ENCODE results near the gene FOXN3. TPM values are rescaled to one million over a fixed set of nuclear protein-coding genes. Genes with fewer than 3 reads are reported as not detected.

The FOXN3 gene
- total RNA-seq, 1 experiment from 2014 or later = 125 TPM

DNA sequence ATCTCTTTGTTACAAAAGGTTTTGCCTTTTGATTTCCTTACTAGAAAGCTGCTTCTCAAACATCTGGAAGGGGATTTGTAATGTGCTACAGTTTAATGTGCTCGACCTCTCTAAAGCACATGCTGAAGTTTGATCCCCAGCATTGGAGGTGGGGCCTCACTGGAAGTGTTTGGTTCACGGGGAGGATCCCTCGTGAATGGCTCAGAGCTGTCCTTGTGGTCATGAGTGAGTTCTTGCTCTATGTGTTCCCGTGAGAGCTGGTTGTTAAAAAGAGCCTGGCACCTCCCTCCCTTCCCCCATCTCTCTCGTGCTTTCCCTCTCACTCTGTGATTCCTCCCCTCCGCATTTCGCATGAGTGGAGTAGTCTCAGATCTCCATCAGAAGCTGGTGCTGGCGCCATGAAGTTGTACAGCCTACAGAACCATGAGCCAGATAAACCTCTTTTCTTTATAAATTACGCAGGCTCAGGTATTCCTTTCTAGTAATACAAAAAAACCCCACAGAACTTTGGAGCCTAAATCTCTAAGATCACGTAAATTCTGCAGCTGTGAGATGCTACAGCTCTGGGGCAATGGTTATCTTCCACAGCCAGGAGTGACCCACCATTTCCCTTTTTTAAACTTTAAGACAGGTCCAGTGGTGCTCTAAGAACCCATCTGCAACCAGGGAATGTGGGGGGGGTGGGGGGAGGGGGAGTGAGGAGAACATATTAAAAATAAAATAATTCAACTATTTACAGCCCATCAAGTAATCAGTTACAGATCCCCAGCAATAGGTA is 214.4 kb downstream of the FOXN3 start:
- H3K18ac ChIP-seq (ENCODE audit: insufficient read length, low read depth, low read length) = no peak overlapping the region
- no peak overlapping the region for H4K5ac ChIP-seq (ENCODE audit: insufficient read length, low read depth, low read length)
- H3K4ac ChIP-seq (ENCODE audit: low read depth, low read length) = no peak overlapping the region
- H3K9me3 ChIP-seq (ENCODE audit: control insufficient read depth, low read depth, low read length) = no peaks in the 10 kb centered on the region
- Mint-ChIP-seq H3K36me3 (ENCODE audit: insufficient read depth in 1 of 3, low read depth in 3 of 3) (peaks cover 8 to 20% (median 10%) of the 10 kb centered on the region in 3 experiments; a peak in 5 of 7 replicates), H3K4me1 (peaks cover 41 to 57% of the 10 kb centered on the region in 2 experiments), H3K4me3 (no peak overlapping the region), H3K27ac (peak overlapping the region in 1 of 3 experiments; percentile 41; a peak in 1 of 7 replicates), H3K27me3 (ENCODE audit: low read depth) (no peaks in the 10 kb centered on the region; the same call in 1 of the 2 replicates), H3K9me3 (no peaks in the 10 kb centered on the region)
- H3K27me3 ChIP-seq (ENCODE audit: insufficient read depth, low read length) = no peaks in the 10 kb centered on the region
- no peak overlapping the region for H4K91ac ChIP-seq (ENCODE audit: insufficient read length, low read depth, low read length)
- DNase-seq = no peak
- no peak overlapping the region for H3K56ac ChIP-seq (ENCODE audit: insufficient read length, low read depth, low read length)
- H3K27ac ChIP-seq (ENCODE audit: insufficient read length, low read depth, low read length) = no peak overlapping the region
- no peaks in the 10 kb centered on the region for H3K23me2 ChIP-seq (ENCODE audit: insufficient read length, low read depth, low read length, poor library complexity, severe bottlenecking)
- H4K8ac ChIP-seq (replicated peaks; ENCODE audit: insufficient read length, low read depth, low read length) = no peak overlapping the region
- no peak overlapping the region for H2AK5ac ChIP-seq (ENCODE audit: insufficient read length, low read length)
- WGBS (ENCODE audit: extremely low coverage, insufficient read length, low lambda C conversion rate) = no CpG with 5 or more reads among the region's 10 CpGs
- no peak overlapping the region for H3T11ph ChIP-seq (ENCODE audit: low read length)
- H2BK20ac ChIP-seq (ENCODE audit: low read depth, low read length, poor library complexity, severe bottlenecking) = no peak overlapping the region
- H2BK120ac ChIP-seq (ENCODE audit: low read depth, low read length, poor library complexity, severe bottlenecking) = no peak overlapping the region
- no peak overlapping the region for H3K9ac ChIP-seq (ENCODE audit: extremely low read depth, insufficient read length, low read length)
- TF ChIP-seq, protein P1, sequence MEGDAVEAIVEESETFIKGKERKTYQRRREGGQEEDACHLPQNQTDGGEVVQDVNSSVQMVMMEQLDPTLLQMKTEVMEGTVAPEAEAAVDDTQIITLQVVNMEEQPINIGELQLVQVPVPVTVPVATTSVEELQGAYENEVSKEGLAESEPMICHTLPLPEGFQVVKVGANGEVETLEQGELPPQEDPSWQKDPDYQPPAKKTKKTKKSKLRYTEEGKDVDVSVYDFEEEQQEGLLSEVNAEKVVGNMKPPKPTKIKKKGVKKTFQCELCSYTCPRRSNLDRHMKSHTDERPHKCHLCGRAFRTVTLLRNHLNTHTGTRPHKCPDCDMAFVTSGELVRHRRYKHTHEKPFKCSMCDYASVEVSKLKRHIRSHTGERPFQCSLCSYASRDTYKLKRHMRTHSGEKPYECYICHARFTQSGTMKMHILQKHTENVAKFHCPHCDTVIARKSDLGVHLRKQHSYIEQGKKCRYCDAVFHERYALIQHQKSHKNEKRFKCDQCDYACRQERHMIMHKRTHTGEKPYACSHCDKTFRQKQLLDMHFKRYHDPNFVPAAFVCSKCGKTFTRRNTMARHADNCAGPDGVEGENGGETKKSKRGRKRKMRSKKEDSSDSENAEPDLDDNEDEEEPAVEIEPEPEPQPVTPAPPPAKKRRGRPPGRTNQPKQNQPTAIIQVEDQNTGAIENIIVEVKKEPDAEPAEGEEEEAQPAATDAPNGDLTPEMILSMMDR (conservative IDR thresholded peaks at IDR 0.05) = no peak
- no peak overlapping the region for H2BK15ac ChIP-seq (ENCODE audit: low read depth, low read length)
- peaks cover 9% of the 10 kb centered on the region; the same call in 1 of the 2 replicates for H3K4me1 ChIP-seq (ENCODE audit: insufficient read depth, low read length)
- no peak overlapping the region for H2BK5ac ChIP-seq (ENCODE audit: insufficient read length, low read length)
- no peak overlapping the region for H2AFZ ChIP-seq (ENCODE audit: low read length)
- peaks cover 2% of the 10 kb centered on the region for H3K79me2 ChIP-seq (ENCODE audit: insufficient read depth, low read length)
- peaks cover 3% of the 10 kb centered on the region for H3K79me1 ChIP-seq (ENCODE audit: insufficient read depth, low read depth, low read length, poor library complexity, severe bottlenecking)
- H3K4me2 ChIP-seq (ENCODE audit: insufficient read depth, insufficient read length, low read length) = no peak overlapping the region
- H3K14ac ChIP-seq (ENCODE audit: insufficient read depth, low read length) = no peak overlapping the region
- no peaks in the 10 kb centered on the region for H4K20me1 ChIP-seq (ENCODE audit: control insufficient read depth, insufficient read depth, insufficient read length)
- H2BK12ac ChIP-seq (ENCODE audit: insufficient read length, low read depth, low read length) = no peak overlapping the region
- H3K23ac ChIP-seq (ENCODE audit: insufficient read length, low read depth, low read length) = no peak overlapping the region
